MM.1S (cell line): ENCODE data around the gene PSD2.

Experiments
- EZH2phosphoT487 ChIP-seq: fragments of 300-600 bp; sonication (generic); IDR thresholded peaks from 2 replicates; pipeline ENCODE4 v1.6.1; 2018; ENCODE audit warnings: antibody characterized with exemption, low read length
- TF ChIP-seq, protein P1 (sequence below): fragments of 300-600 bp; sonication (generic); IDR thresholded peaks from 2 replicates; pipeline ENCODE4 v1.5.1; 2016; ENCODE audit warnings: antibody characterized with exemption, low read length, mixed read lengths

GRCh38 chr5:139880416-139881142 is 85.0 kb downstream of the PSD2 start:
- TF ChIP-seq, protein P1, sequence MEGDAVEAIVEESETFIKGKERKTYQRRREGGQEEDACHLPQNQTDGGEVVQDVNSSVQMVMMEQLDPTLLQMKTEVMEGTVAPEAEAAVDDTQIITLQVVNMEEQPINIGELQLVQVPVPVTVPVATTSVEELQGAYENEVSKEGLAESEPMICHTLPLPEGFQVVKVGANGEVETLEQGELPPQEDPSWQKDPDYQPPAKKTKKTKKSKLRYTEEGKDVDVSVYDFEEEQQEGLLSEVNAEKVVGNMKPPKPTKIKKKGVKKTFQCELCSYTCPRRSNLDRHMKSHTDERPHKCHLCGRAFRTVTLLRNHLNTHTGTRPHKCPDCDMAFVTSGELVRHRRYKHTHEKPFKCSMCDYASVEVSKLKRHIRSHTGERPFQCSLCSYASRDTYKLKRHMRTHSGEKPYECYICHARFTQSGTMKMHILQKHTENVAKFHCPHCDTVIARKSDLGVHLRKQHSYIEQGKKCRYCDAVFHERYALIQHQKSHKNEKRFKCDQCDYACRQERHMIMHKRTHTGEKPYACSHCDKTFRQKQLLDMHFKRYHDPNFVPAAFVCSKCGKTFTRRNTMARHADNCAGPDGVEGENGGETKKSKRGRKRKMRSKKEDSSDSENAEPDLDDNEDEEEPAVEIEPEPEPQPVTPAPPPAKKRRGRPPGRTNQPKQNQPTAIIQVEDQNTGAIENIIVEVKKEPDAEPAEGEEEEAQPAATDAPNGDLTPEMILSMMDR = no peak
- TF ChIP-seq EZH2phosphoT487 = no peak
